OCI-LY1 (cell line): ENCODE measurements around the gene HEXD.

Source experiments
- H2AFZ ChIP-seq: fragments of 200-600 bp; sonication (generic), shearing (Covaris generic); 2 replicates; pipeline ENCODE4 v1.6.0; 2014; ENCODE audit warnings: antibody characterized with exemption, mild to moderate bottlenecking, low read length
- H3F3A ChIP-seq: fragments of 200-600 bp; sonication (generic), shearing (Covaris generic); 2 replicates; pipeline ENCODE4 v1.6.0; 2014; ENCODE audit warnings: mild to moderate bottlenecking, antibody characterized with exemption, low read length, moderate library complexity; ENCODE audit not compliant: insufficient read depth
- H3K27ac ChIP-seq: fragments of 200-600 bp; sonication (generic); 2 replicates; pipeline ENCODE4 v1.5.1; 2014; ENCODE audit warnings: low read length, mixed run types, mild to moderate bottlenecking, low read depth; ENCODE audit not compliant: poor library complexity, severe bottlenecking
- H3K27me3 ChIP-seq: fragments of 200-600 bp; sonication (generic); 2 replicates; pipeline ENCODE4 v1.6.0; 2014; ENCODE audit warnings: antibody characterized with exemption, mild to moderate bottlenecking, low read length, moderate library complexity; ENCODE audit not compliant: insufficient read depth
- H3K36me3 ChIP-seq: fragments of 200-600 bp; sonication (generic); 2 replicates; pipeline ENCODE4 v1.6.1; 2014; ENCODE audit warnings: mild to moderate bottlenecking, antibody characterized with exemption, low read length, moderate library complexity, mixed read lengths; ENCODE audit not compliant: insufficient read depth
- H3K4me1 ChIP-seq: fragments of 200-600 bp; sonication (generic); 2 replicates; pipeline ENCODE4 v1.5.1; 2014; ENCODE audit warnings: mild to moderate bottlenecking, low read length, moderate library complexity; ENCODE audit not compliant: insufficient read depth, severe bottlenecking
- H3K4me2 ChIP-seq: fragments of 200-600 bp; sonication (generic), shearing (Covaris generic); 2 replicates; pipeline ENCODE4 v1.6.1; 2014; ENCODE audit warnings: low read length
- H3K4me3 ChIP-seq: fragments of 200-600 bp; sonication (generic); 2 replicates; pipeline ENCODE4 v1.5.1; 2014; ENCODE audit warnings: low read length, low read depth, mild to moderate bottlenecking, mixed read lengths; ENCODE audit not compliant: poor library complexity, severe bottlenecking
- H3K79me2 ChIP-seq: fragments of 200-600 bp; shearing (Covaris generic); 2 replicates; pipeline ENCODE4 v1.6.1; 2016; ENCODE audit warnings: mixed run types, low read length, mixed read lengths; ENCODE audit not compliant: insufficient read depth
- H3K9ac ChIP-seq: fragments of 200-600 bp; sonication (generic), shearing (Covaris generic); 2 replicates; pipeline ENCODE4 v1.6.1; 2014; ENCODE audit warnings: mild to moderate bottlenecking, low read length, mixed read lengths
- H3K9me2 ChIP-seq: fragments of 200-600 bp; sonication (generic), shearing (Covaris generic); 2 replicates; pipeline ENCODE4 v1.6.1; 2014; ENCODE audit warnings: low read depth, mild to moderate bottlenecking, low read length, mixed read lengths
- H3K9me3 ChIP-seq: fragments of 200-600 bp; shearing (Covaris generic); 2 replicates; pipeline ENCODE4 v1.6.1; 2014; ENCODE audit warnings: low read length, mixed read lengths
- H4K20me1 ChIP-seq: fragments of 200-600 bp; sonication (generic), shearing (Covaris generic); 2 replicates; pipeline ENCODE4 v1.6.0; 2016; ENCODE audit warnings: mild to moderate bottlenecking, low read length; ENCODE audit not compliant: insufficient read depth
- CTCF ChIP-seq: fragments of 200-600 bp; sonication (generic), shearing (Covaris generic); IDR thresholded peaks from 2 replicates; pipeline ENCODE4 v1.5.1; 2017; ENCODE audit warnings: mild to moderate bottlenecking, antibody characterized with exemption, low read length, moderate library complexity, mixed read lengths
- EZH2 ChIP-seq: fragments of 200-600 bp; sonication (generic), shearing (Covaris generic); IDR thresholded peaks from 2 replicates; pipeline ENCODE4 v1.8.0; 2017; ENCODE audit warnings: borderline replicate concordance, mixed run types, mild to moderate bottlenecking, antibody characterized with exemption, low read length, moderate library complexity, mixed read lengths

Gene HEXD

GRCh38 chr17:82405051-82405450, 13.1 kb upstream of the HEXD start:
- H3K27ac ChIP-seq, result no peak overlapping the region
- TF ChIP-seq CTCF (no peak), EZH2 (no peak)
- no peaks in the 10 kb centered on the region for H4K20me1 ChIP-seq

GRCh38 chr17:82406131-82406671, 11.9 kb upstream of the HEXD start:
- Histone ChIP-seq H3K36me3 (peaks cover 17% of the 10 kb centered on the region), H3K27ac (no peak overlapping the region), H2AFZ (no peak overlapping the region), H3K27me3 (no peaks in the 10 kb centered on the region), H3K4me1 (peaks cover under 1% of the 10 kb centered on the region), H3K79me2 (no peaks in the 10 kb centered on the region), H3K4me2 (no peak overlapping the region), H3K4me3 (no peak overlapping the region), H3K9ac (no peak overlapping the region), H3K9me3 (no peaks in the 10 kb centered on the region), H3F3A (no peaks in the 10 kb centered on the region), H4K20me1 (no peaks in the 10 kb centered on the region), H3K9me2 (no peaks in the 10 kb centered on the region)
- TF ChIP-seq CTCF (no peak), EZH2 (no peak)

More at GRCh38 chr17:82405051-82405450, 13.1 kb upstream of the HEXD start:
- Histone ChIP-seq H3F3A (no peaks in the 10 kb centered on the region), H3K9ac (no peak overlapping the region), H3K4me1 (peaks cover 9% of the 10 kb centered on the region), H3K4me3 (no peak overlapping the region), H2AFZ (no peak overlapping the region), H3K79me2 (no peaks in the 10 kb centered on the region), H3K9me2 (no peaks in the 10 kb centered on the region), H3K36me3 (peaks cover 17% of the 10 kb centered on the region), H3K27me3 (no peaks in the 10 kb centered on the region), H3K9me3 (no peaks in the 10 kb centered on the region), H3K4me2 (no peak overlapping the region)

GRCh38 chr17:82407255-82407654, 10.9 kb upstream of the HEXD start:
- no peak overlapping the region for H3K9ac ChIP-seq
- no peak overlapping the region for H2AFZ ChIP-seq
- no peaks in the 10 kb centered on the region for H3K79me2 ChIP-seq
- peaks cover 14% of the 10 kb centered on the region for H3K36me3 ChIP-seq
- H3K27ac ChIP-seq, result no peak overlapping the region
- no peaks in the 10 kb centered on the region for H3K9me2 ChIP-seq
- no peak overlapping the region for H3K4me3 ChIP-seq
- H3K27me3 ChIP-seq, result no peaks in the 10 kb centered on the region
- no peaks in the 10 kb centered on the region for H3K9me3 ChIP-seq
- no peaks in the 10 kb centered on the region for H4K20me1 ChIP-seq
- H3F3A ChIP-seq, result no peaks in the 10 kb centered on the region
- no peaks in the 10 kb centered on the region for H3K4me1 ChIP-seq
- no peak overlapping the region for H3K4me2 ChIP-seq
- TF ChIP-seq CTCF, result no peak
- TF ChIP-seq EZH2, result no peak
